ENCODE results near the gene SRD5A3. TPM values are rescaled to one million over a fixed set of nuclear protein-coding genes. Genes with fewer than 3 reads are reported as not detected.

SRD5A3 gene
- total RNA-seq, 1 experiment from 2014 or later = 17.0 TPM

- TF ChIP-seq TCF7L2 (IDR thresholded peaks at IDR 0.05; ENCODE audit: low read depth, low read length) = no peak
- TF ChIP-seq CTCF (IDR thresholded peaks at IDR 0.05) = no peak
- TF ChIP-seq SIN3A (IDR thresholded peaks at IDR 0.05; ENCODE audit: borderline replicate concordance, insufficient read depth, low read depth, low read length) = no peak
- no peak for TF ChIP-seq POLR2AphosphoS5 (IDR thresholded peaks at IDR 0.05; ENCODE audit: low read depth, low read length)
- TF ChIP-seq, protein P1, sequence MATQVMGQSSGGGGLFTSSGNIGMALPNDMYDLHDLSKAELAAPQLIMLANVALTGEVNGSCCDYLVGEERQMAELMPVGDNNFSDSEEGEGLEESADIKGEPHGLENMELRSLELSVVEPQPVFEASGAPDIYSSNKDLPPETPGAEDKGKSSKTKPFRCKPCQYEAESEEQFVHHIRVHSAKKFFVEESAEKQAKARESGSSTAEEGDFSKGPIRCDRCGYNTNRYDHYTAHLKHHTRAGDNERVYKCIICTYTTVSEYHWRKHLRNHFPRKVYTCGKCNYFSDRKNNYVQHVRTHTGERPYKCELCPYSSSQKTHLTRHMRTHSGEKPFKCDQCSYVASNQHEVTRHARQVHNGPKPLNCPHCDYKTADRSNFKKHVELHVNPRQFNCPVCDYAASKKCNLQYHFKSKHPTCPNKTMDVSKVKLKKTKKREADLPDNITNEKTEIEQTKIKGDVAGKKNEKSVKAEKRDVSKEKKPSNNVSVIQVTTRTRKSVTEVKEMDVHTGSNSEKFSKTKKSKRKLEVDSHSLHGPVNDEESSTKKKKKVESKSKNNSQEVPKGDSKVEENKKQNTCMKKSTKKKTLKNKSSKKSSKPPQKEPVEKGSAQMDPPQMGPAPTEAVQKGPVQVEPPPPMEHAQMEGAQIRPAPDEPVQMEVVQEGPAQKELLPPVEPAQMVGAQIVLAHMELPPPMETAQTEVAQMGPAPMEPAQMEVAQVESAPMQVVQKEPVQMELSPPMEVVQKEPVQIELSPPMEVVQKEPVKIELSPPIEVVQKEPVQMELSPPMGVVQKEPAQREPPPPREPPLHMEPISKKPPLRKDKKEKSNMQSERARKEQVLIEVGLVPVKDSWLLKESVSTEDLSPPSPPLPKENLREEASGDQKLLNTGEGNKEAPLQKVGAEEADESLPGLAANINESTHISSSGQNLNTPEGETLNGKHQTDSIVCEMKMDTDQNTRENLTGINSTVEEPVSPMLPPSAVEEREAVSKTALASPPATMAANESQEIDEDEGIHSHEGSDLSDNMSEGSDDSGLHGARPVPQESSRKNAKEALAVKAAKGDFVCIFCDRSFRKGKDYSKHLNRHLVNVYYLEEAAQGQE (IDR thresholded peaks at IDR 0.05; ENCODE audit: insufficient read depth in 1 of 2, low read depth in 2 of 2, low read length in 1 of 2) = no peak
- no peaks in the 10 kb centered on the region for H3K36me3 ChIP-seq (ENCODE audit: control insufficient read depth, insufficient read depth, low read length)
- no peak for ATAC-seq
- intact Hi-C loops (cut with micrococcal nuclease; ENCODE audit: unreplicated experiment) = no loop called here
- POLR2A ChIA-PET = no interaction called here
- CTCF ChIA-PET = no interaction called here
- H3K4me3 ChIP-seq (ENCODE audit: low read depth in 2 of 2, low read length in 2 of 2) = no peak overlapping the region
- no peaks in the 10 kb centered on the region for H3K4me1 ChIP-seq (ENCODE audit: control insufficient read depth, insufficient read depth, low read length)
- H3K27me3 ChIP-seq (ENCODE audit: control insufficient read depth, insufficient read depth, low read length) = no peaks in the 10 kb centered on the region
- DNase-seq (ENCODE audit: low read depth, low spot score) = no peak
- in situ Hi-C loops (cut with HindIII; ENCODE audit: low pct_unique_long_range_greater_than_20kb, low sequenced_read_pairs) = no loop called here
- H3K9me3 ChIP-seq (ENCODE audit: control insufficient read depth, insufficient read depth, low read depth, low read length) = no peaks in the 10 kb centered on the region
- no peak overlapping the region for H3K27ac ChIP-seq (ENCODE audit: low read length)
- no TSS peak for BruUV-seq (replicated peaks)
Observed at GRCh38 chr4:55326629-55327028, 19.4 kb upstream of the SRD5A3 start.

DNA sequence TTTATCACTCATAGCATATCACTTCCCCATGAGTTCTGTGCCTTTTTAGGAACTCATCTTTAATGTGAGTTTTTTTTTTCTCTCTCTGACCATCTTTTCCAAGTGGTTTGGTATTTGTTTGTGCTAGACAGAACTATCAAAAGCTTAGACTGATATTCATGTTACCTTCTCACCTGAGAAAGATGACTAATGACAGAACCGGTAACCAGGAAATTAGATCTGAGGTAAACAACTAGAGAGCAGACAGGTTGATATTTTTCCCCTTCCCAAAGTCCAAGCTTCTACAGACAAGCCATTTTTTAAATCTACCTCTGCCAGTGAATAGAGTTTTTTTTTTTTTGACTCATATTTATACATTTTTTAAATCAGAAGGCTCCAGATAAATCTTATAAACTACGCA, 17.0 kb upstream of the SRD5A3 start:
- intact Hi-C loops (cut with micrococcal nuclease; ENCODE audit: unreplicated experiment) (no loop called here), in situ Hi-C loops (cut with HindIII; ENCODE audit: low pct_unique_long_range_greater_than_20kb, low sequenced_read_pairs) (no loop called here)
- ATAC-seq = no peak
- Histone ChIP-seq H3K36me3 (ENCODE audit: control insufficient read depth, insufficient read depth, low read length) (no peaks in the 10 kb centered on the region), H3K27me3 (ENCODE audit: control insufficient read depth, insufficient read depth, low read length) (no peaks in the 10 kb centered on the region), H3K9me3 (ENCODE audit: control insufficient read depth, insufficient read depth, low read depth, low read length) (no peaks in the 10 kb centered on the region), H3K4me3 (ENCODE audit: low read depth in 2 of 2, low read length in 2 of 2) (no peak overlapping the region), H3K27ac (ENCODE audit: low read length) (no peak overlapping the region), H3K4me1 (ENCODE audit: control insufficient read depth, insufficient read depth, low read length) (no peaks in the 10 kb centered on the region)
- ChIA-PET CTCF (interaction anchor here (0.6 kb wide), 1 partner anchor 22 kb away, joined by 3 read pairs; no protein-coding TSS in a partner anchor), POLR2A (interaction anchor here (0.6 kb wide), 1 partner anchor 502 kb away, joined by 3 read pairs; no protein-coding TSS in a partner anchor)
- no peak for DNase-seq (ENCODE audit: low read depth, low spot score)
- TF ChIP-seq, protein P1 (IDR thresholded peaks at IDR 0.05; ENCODE audit: insufficient read depth in 1 of 2, low read depth in 2 of 2, low read length in 1 of 2) = no peak
- TF ChIP-seq POLR2AphosphoS5 (IDR thresholded peaks at IDR 0.05; ENCODE audit: low read depth, low read length) (no peak), CTCF (IDR thresholded peaks at IDR 0.05) (no peak), SIN3A (IDR thresholded peaks at IDR 0.05; ENCODE audit: borderline replicate concordance, insufficient read depth, low read depth, low read length) (no peak), TCF7L2 (IDR thresholded peaks at IDR 0.05; ENCODE audit: low read depth, low read length) (no peak)
- no TSS peak for BruUV-seq (replicated peaks)
